WTC11 (cell line): Measurements from ENCODE around the gene SMPD2. TPM values are rescaled to one million over a fixed set of nuclear protein-coding genes. Genes with fewer than 3 reads are reported as not detected.

ENCODE experiments used
- ATAC-seq: fragments of 200-7000 bp; cut with Tn5 transposase; 2 replicates; pipeline ENCODE4 v1.10.0; 2021; ENCODE audit warnings: mild to moderate bottlenecking, moderate library complexity
- CTCF ChIA-PET: fragments of 300-600 bp; sonication (Branson Sonifier 250); formaldehyde crosslinking; loops from one replicate; lab custom pipeline; 2021; ENCODE audit warnings: antibody characterized with exemption; lab: Charles Lee
- POLR2A ChIA-PET: fragments of 350-600 bp; sonication (Branson Sonifier 250); formaldehyde crosslinking; loops from one replicate; lab custom pipeline; 2021; ENCODE audit warnings: antibody characterized with exemption; lab: Charles Lee
- DNase-seq: peaks from one replicate; pipeline ENCODE4 v3.0.0; 2021; ENCODE audit warnings: low spot score
- H3K27ac Mint-ChIP-seq: 2 replicates; pipeline ENCODE4 v1.8.0; 2021; ENCODE audit warnings: mixed read lengths
- H3K27me3 Mint-ChIP-seq: 2 replicates; pipeline ENCODE4 v1.8.0; 2021; ENCODE audit warnings: low read depth, mild to moderate bottlenecking, moderate library complexity, mixed read lengths
- H3K36me3 Mint-ChIP-seq: 2 replicates; pipeline ENCODE4 v1.8.0; 2021; ENCODE audit warnings: mixed read lengths
- H3K4me1 Mint-ChIP-seq: 2 replicates; pipeline ENCODE4 v1.8.0; 2022; ENCODE audit warnings: mixed read lengths
- H3K4me3 Mint-ChIP-seq: 2 replicates; pipeline ENCODE4 v1.8.0; 2021; ENCODE audit warnings: mild to moderate bottlenecking, moderate library complexity, mixed read lengths
- H3K9me3 Mint-ChIP-seq: 2 replicates; pipeline ENCODE4 v1.8.0; 2021; ENCODE audit warnings: mixed read lengths
- ATF6 ChIP-seq: sonication (generic); formaldehyde crosslinking; IDR thresholded peaks from 2 replicates; pipeline ENCODE4 v1.8.1; 2023; ENCODE audit warnings: mild to moderate bottlenecking, missing genetic modification reagents
- E2F4 ChIP-seq: sonication (generic); formaldehyde crosslinking; IDR thresholded peaks from 2 replicates; pipeline ENCODE4 v1.8.1; 2022; ENCODE audit warnings: low read depth, mild to moderate bottlenecking, moderate library complexity, missing genetic modification reagents, borderline replicate concordance
- EMX1 ChIP-seq: fragments of 250-450 bp; sonication (Bioruptor Pico); IDR thresholded peaks from 2 replicates; pipeline ENCODE4 v1.8.0; 2021; ENCODE audit warnings: mild to moderate bottlenecking
- NFATC4 ChIP-seq: fragments of 250-450 bp; sonication (Bioruptor Pico); IDR thresholded peaks from 2 replicates; pipeline ENCODE4 v1.9.0; 2021; ENCODE audit warnings: mild to moderate bottlenecking
- SMAD3 ChIP-seq: sonication (generic); formaldehyde crosslinking; IDR thresholded peaks from 2 replicates; pipeline ENCODE4 v1.8.0; 2022; ENCODE audit warnings: missing genetic modification reagents, mild to moderate bottlenecking, borderline replicate concordance
- TEAD1 ChIP-seq: sonication (generic); formaldehyde crosslinking; IDR thresholded peaks from 2 replicates; pipeline ENCODE4 v1.8.0; 2022; ENCODE audit warnings: mild to moderate bottlenecking, missing genetic modification reagents
- USF2 ChIP-seq: sonication (generic); formaldehyde crosslinking; IDR thresholded peaks from 2 replicates; pipeline ENCODE4 v1.8.1; 2023; ENCODE audit warnings: mild to moderate bottlenecking, missing genetic modification reagents, moderate library complexity
- ZNF121 ChIP-seq: sonication (generic); formaldehyde crosslinking; IDR thresholded peaks from 2 replicates; pipeline ENCODE4 v1.8.0; 2023; ENCODE audit warnings: missing genetic modification reagents
- ZNF416 ChIP-seq: fragments of 250-450 bp; sonication (Bioruptor Pico); IDR thresholded peaks from 2 replicates; pipeline ENCODE4 v1.9.0; 2021; ENCODE audit warnings: mild to moderate bottlenecking, inconsistent platforms
- ZNF512 ChIP-seq: sonication (generic); formaldehyde crosslinking; IDR thresholded peaks from 2 replicates; pipeline ENCODE4 v1.8.1; 2022; ENCODE audit warnings: missing genetic modification reagents, borderline replicate concordance
- ZSCAN18 ChIP-seq: fragments of 250-450 bp; sonication (Bioruptor Pico); IDR thresholded peaks from 2 replicates; pipeline ENCODE4 v2.1.2; 2022; ENCODE audit warnings: mild to moderate bottlenecking, moderate library complexity
- total RNA-seq: library from RNA; stranded (reverse); gene quantifications from 3 replicates; pipeline ENCODE4 v1.2.3, GENCODE V29; 2021

Gene SMPD2
- total RNA-seq, 1 experiment from 2014 or later = 13.1 TPM

GRCh38 chr6:109447878-109448555 is 7.5 kb downstream of the SMPD2 start (continued):
- TF ChIP-seq ZNF121 (CRISPR knock-in tag) = no peak
- TF ChIP-seq, all 79 proteins: peak for 0

- no peak overlapping the region for H3K27ac Mint-ChIP-seq
- CTCF ChIA-PET = interaction anchor here (1.0 kb wide), 1 partner anchor 52 kb away, joined by 3 read pairs; no protein-coding TSS in a partner anchor
- peaks cover 9% of the 10 kb centered on the region; the same call in 1 of the 2 replicates for H3K4me1 Mint-ChIP-seq
Observed at GRCh38 chr6:109448615-109449014, 8.1 kb downstream of the SMPD2 start.

GRCh38 chr6:109449064-109449794 is 8.7 kb downstream of the SMPD2 start:
- DNase-seq (no peak), ATAC-seq (no peak)
- TF ChIP-seq ZNF416 = no peak
- Mint-ChIP-seq H3K4me3 (no peak overlapping the region), H3K9me3 (no peaks in the 10 kb centered on the region), H3K27me3 (no peaks in the 10 kb centered on the region), H3K4me1 (peaks cover 14% of the 10 kb centered on the region), H3K27ac (no peak overlapping the region), H3K36me3 (peaks cover 27% of the 10 kb centered on the region)
- CTCF ChIA-PET = interaction anchor here (1.0 to 1.5 kb wide), 2 partner anchors 8 to 52 kb away, joined by 3 to 7 read pairs; no protein-coding TSS in a partner anchor
- POLR2A ChIA-PET = interaction anchor here (1.0 kb wide), 1 partner anchor 63 kb away, joined by 3 read pairs; no protein-coding TSS in a partner anchor

More at GRCh38 chr6:109448615-109449014, 8.1 kb downstream of the SMPD2 start:
- POLR2A ChIA-PET = interaction anchor here (1.0 kb wide), 1 partner anchor 63 kb away, joined by 3 read pairs; no protein-coding TSS in a partner anchor
- no peak for DNase-seq
- Mint-ChIP-seq H3K4me3 (no peak overlapping the region), H3K27me3 (no peaks in the 10 kb centered on the region), H3K36me3 (peaks cover 28% of the 10 kb centered on the region), H3K9me3 (no peaks in the 10 kb centered on the region)
- ATAC-seq = no peak
- TF ChIP-seq ZNF512 (no peak), SMAD3 (CRISPR knock-in tag) (no peak), EMX1 (no peak), NFATC4 (no peak), E2F4 (CRISPR knock-in tag) (no peak), ATF6 (no peak), ZSCAN18 (CRISPR knock-in tag) (no peak)

- TF ChIP-seq TEAD1 (CRISPR knock-in tag) (no peak), USF2 (0 out of 2 replicates have a peak, but pooled peaks have one; percentile 12)
- DNase-seq (no peak), ATAC-seq (no peak)
- Mint-ChIP-seq H3K9me3 (no peaks in the 10 kb centered on the region), H3K27ac (no peak overlapping the region), H3K4me3 (no peak overlapping the region), H3K27me3 (no peaks in the 10 kb centered on the region; the same call in 1 of the 2 replicates), H3K36me3 (peaks cover 21% of the 10 kb centered on the region), H3K4me1 (peaks cover 18% of the 10 kb centered on the region)
- ChIA-PET CTCF (interaction anchor here (1.5 kb wide), 1 partner anchor 9 kb away, joined by 7 read pairs; no protein-coding TSS in a partner anchor), POLR2A (no interaction called here)
Observed at GRCh38 chr6:109449795-109450673, 9.5 kb downstream of the SMPD2 start.
